SH-SY5Y (cell line): ENCODE measurements around the gene ADAMTS20.

Source experiments
- GATA2 ChIP-seq: IDR thresholded peaks from 2 replicates; pipeline ENCODE4 v1.6.1; 2011; ENCODE audit warnings: mild to moderate bottlenecking, low read depth, low read length
- GATA3 ChIP-seq: IDR thresholded peaks from 2 replicates; pipeline ENCODE4 v1.6.1; 2011; ENCODE audit warnings: low read depth, mild to moderate bottlenecking, low read length, moderate library complexity

DNA sequence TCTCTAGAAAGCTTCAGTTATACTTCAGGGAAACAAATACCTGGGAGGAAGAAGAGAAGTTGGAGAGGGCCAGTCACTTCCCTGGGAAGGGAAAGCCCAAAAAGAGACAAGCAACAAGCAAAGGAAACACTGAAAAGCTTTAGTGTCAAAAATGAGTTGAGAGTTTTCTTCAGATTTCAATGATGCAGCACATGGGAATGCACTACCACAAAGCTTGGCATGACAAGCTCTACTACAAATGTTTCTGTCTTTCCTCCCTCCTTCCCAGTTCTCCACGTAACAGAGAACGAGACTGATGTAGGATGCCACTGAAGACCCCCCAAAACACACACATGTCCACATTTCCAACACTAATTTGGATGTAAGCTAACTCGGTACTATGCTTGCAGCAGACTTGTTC is 26.8 kb upstream of the ADAMTS20 start:
- TF ChIP-seq GATA2 (no peak), GATA3 (no peak)
